ENCODE measurements around the gene ECE2.

DNA sequence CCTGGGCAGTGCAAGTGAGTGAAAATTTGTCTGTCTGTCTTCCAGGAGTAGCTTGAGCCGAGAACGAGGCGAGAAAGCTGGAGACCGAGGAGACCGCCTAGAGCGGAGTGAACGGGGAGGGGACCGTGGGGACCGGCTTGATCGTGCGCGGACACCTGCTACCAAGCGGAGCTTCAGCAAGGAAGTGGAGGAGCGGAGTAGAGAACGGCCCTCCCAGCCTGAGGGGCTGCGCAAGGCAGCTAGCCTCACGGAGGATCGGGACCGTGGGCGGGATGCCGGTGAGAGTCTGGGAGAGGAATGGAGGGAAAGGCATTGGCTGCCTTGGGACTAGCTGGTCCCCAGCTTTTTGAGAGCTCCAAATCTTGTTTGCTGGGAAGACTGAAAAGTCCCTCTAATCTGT, 51.3 kb downstream of the ECE2 start:
- TF ChIP-seq CTCF (IDR thresholded peaks at IDR 0.05; ENCODE audit: low read depth, low read length) = no peak
- no peak for TF ChIP-seq POLR2A (IDR thresholded peaks at IDR 0.05; ENCODE audit: extremely low read depth, insufficient read length)

All from NB4 (cell line).